Stimulated activated CD8-positive, alpha-beta memory T cell treated with anti-CD3 and anti-CD28 coated beads, Interleukin-2, amount 100 ng/mL, for 1 hour (primary cell): ENCODE data around the gene HLA-E.
"Not testable (repeated sequence)": the region's sequence is repeated elsewhere in the genome, so short reads cannot be mapped to it uniquely, and the experiment has no call there.

Source experiments
- DNase-seq, 2 donors: peaks; one replicate each; pipeline ENCODE4 v3.0.0-alpha.2; 2020; ENCODE audit warnings: low read depth in 2 of 2

The HLA-E gene

GRCh38 chr6:30489081-30490025, at the start of gene HLA-E:
HLA-E (plus strand) TSS chr6:30489509; CDS start chr6:30489532, 23 bp downstream.
- DNase-seq = peak; percentile 62 to 80

- DNase-seq = no peak
Observed at GRCh38 chr6:30441171-30441570, 48.1 kb upstream of the HLA-E start.

DNA sequence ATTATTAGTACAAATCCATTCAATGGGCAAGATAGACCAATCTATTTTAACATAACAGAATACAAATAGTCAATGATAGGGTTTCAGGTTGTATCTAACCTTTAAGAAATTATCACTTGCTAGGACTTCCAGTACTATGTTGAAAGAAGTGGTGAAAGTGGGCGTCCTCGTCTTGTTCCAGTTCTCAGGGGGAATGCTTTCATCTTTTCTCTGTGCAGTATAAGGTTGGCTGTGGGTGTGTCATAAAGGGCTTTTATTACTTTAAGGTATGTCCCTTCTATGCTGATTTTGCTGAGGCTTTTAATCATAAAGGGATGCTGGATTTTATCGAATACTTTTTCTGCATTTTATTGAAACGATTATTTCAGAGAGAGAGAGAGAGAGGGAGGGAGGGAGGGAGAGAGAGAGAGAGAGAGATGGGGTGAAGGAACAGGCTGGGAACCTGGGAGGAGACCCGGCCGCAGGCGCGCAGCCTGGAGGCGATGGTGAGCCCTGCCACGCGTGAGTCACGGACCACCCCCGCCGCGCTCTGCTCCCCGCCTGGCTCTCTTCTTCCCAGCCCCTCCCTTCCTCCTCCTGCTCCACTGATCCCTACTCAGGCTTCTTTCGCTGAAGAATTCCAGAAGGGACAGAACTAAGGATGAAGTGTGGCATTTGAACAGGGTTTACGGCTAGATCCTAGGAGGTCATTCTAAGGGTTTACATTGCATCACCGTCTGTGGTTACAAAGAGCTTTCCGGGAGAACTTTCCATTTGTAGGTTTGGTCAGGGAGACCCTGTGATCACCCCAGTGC, 45.5 kb upstream of the HLA-E start:
- no peak for DNase-seq

DNA sequence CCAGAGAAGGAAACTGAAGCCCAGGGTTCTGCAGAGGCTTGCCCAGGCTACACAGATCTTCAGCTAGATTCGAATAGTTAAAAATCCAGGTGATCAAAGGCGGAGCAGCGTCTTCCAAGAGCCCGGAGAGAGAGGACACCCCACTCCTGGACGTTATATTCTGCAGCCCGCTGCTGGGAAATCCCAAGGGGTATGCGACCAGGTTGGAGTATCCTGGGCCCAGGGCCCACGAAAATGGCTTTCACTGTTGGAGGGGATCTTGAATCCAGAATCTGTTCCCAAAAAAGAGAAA, 44.9 kb upstream of the HLA-E start:
- DNase-seq = no peak

DNA sequence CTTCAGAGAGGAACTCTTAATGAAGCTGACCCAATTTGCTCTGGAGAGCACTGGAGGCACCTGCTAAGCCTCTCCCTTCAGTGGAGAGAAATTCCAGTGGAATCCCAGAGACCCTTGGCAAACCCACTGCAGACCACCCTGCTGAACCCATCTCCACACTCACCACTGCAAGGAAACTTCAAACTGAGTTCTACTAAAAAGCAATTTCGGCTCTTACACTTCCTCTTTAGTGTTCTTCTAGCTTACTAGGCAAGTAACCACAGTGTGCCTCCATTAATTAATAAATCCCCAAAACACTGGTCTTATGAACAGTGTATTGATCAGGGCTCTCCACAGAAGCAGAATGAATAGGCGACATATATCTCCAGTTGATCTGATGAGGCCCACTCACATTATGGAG, 43.0 kb upstream of the HLA-E start:
- no peak for DNase-seq

GRCh38 chr6:30447237-30447636, 42.1 kb upstream of the HLA-E start:
- no peak for DNase-seq

DNA sequence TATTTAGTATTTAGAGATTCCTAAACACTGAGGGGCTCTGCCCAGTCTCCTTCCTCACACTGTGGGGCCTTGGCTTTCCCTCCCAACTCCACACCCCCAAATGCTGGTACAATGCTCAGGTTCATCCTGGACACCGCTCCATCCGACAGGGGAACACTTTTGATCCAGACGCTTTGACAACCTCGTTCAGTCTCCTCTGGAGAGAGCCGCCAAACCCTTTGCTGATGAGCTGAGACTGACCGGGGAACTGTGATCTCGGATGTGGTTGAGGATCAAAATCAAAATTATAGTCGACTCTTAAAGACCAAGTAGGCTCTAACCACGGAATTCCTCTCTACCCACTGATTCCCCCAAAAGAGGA, 38.8 kb upstream of the HLA-E start:
- DNase-seq = no peak

DNA sequence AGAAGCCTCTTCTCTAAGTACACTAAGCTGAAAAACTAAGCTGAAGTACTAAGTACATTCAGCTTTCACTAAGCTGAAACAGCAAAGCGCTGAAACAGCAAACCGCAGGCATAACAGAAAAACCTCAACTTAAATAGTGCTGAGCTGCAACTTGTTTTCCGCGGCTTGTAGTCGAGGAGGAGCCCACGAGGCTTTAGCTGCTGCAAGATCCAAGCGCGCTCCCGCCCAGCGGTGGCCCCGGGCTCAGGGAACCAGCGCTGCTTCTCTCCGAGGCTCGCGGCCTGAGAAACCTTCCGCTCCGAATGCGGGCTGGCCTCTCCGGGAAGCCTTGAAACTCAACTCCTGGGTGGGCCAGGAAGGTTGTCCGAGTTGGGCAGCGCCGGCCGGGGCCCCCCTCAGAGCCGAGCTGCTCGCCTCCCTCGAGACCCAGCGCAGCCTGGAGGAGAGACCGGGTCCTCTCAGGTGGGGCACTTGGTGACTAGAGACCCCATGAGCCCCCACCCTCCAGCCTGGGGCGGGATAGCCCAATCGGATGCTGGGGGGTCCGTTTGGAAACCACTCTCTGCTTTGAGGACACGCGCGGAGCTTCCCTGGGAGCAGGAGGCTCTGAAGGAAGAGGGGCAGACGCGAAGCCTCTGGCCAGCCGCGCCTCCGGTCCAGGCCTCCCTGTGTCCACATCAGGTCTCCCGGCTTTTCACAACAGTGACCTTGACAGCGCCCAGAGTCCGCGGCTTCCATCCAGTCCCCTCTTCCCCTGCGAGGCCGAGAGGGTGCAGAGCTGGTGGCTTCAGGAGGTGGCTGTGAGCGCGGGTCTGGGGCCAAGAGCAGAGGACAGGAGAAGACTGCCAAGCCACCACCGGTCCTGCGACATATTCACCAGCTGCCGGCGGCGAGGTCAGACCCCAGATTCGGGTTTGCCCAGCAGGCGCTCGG, 38.1 kb upstream of the HLA-E start:
- peak; percentile 28 to 31 for DNase-seq

GRCh38 chr6:30452736-30453507, 36.4 kb upstream of the HLA-E start:
- DNase-seq = no peak

GRCh38 chr6:30453508-30454116, 35.7 kb upstream of the HLA-E start:
- peak; percentile 65 to 75 for DNase-seq

DNA sequence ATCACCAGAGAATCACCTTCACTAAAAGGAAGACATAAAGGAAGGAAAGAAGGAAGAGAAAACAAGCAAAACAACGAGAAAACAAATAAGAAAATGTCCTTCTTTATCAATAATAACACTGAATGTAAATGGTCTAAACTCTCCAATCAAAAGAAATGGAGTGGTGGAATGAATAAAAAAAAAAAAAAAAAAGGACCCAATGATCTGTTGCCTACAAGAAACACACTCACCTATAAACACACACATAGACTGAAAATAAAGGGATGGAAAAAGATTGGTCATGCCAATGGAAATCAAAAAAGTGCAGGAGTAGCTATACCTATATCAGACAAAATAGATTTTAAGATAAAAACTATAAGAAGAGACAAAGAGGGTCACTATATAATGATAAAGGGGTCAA, 30.2 kb upstream of the HLA-E start:
- DNase-seq = no peak

DNA sequence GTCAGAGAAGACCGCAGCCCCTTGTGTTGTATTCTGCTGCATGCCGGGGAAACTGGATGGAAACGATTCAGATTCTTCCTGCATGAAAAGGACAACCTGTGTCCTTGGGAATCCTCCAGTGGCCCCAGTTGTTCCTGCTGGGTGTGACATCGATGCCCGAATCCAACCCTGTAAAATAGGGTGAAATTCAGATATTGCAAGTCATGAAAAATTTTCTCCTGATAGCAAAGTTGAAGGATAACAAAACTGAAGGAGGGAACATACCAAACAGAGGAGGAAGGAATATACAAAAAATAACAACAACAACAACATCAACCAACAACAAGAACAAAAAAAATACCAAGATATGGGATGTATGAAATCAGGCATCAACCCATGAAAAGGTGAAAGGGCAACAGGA, 28.3 kb upstream of the HLA-E start:
- DNase-seq = no peak

DNA sequence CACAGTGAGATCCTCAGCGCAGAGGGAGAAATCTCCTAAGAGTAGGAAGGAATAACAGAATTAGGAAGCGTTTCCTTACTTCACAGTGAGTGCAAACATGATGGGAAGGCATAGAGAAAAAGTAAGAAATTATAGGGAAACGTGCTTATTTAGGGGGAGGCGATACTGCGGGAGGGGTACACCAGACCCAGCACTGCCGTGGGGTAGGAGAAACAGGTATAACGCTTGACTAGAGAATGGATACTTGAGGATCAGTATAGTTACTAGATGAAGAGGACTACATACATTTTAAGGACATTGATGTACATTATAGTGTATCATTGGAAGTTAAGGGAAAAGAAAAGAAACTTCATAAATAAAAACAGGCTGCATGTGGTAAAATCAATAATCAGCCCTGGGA, 26.8 kb upstream of the HLA-E start:
- DNase-seq = no peak

GRCh38 chr6:30463242-30463641, 26.1 kb upstream of the HLA-E start:
- DNase-seq = no peak

GRCh38 chr6:30463651-30464618, 25.4 kb upstream of the HLA-E start:
- DNase-seq = peak; percentile 35 to 41

GRCh38 chr6:30465595-30466306, 23.6 kb upstream of the HLA-E start:
- no peak for DNase-seq

- DNase-seq = no peak
Observed at GRCh38 chr6:30470968-30471367, 18.3 kb upstream of the HLA-E start.

- not testable (repeated sequence) for DNase-seq
Observed at GRCh38 chr6:30475116-30475515, 14.2 kb upstream of the HLA-E start.
